Osteocyte (in vitro differentiated cells): ENCODE data around the gene PPM1H. TPM values are rescaled to one million over a fixed set of nuclear protein-coding genes. Genes with fewer than 3 reads are reported as not detected.
"Not testable (repeated sequence)": the region's sequence is repeated elsewhere in the genome, so short reads cannot be mapped to it uniquely, and the experiment has no call there.

Experiments
- DNase-seq: peaks from one replicate; pipeline ENCODE4 v3.0.0; 2021; ENCODE audit warnings: mixed read lengths; ENCODE audit not compliant: unreplicated experiment; ENCODE audit errors: extremely low spot score
- H3K27ac Mint-ChIP-seq: one replicate; pipeline ENCODE4 v1.8.0; 2021; ENCODE audit warnings: mild to moderate bottlenecking, mixed read lengths; ENCODE audit not compliant: unreplicated experiment
- H3K27me3 Mint-ChIP-seq: one replicate; pipeline ENCODE4 v1.8.0; 2021; ENCODE audit warnings: mixed read lengths; ENCODE audit not compliant: unreplicated experiment
- H3K36me3 Mint-ChIP-seq: one replicate; pipeline ENCODE4 v1.8.0; 2021; ENCODE audit warnings: mixed read lengths; ENCODE audit not compliant: unreplicated experiment
- H3K4me1 Mint-ChIP-seq: one replicate; pipeline ENCODE4 v1.8.0; 2021; ENCODE audit warnings: mixed read lengths; ENCODE audit not compliant: unreplicated experiment
- H3K4me3 Mint-ChIP-seq: one replicate; pipeline ENCODE4 v1.8.0; 2021; ENCODE audit warnings: mild to moderate bottlenecking, moderate library complexity, mixed read lengths; ENCODE audit not compliant: unreplicated experiment
- H3K9me3 Mint-ChIP-seq: one replicate; pipeline ENCODE4 v1.8.0; 2021; ENCODE audit warnings: mixed read lengths; ENCODE audit not compliant: unreplicated experiment
- CTCF ChIP-seq: fragments of 200-600 bp; sonication (generic); IDR thresholded peaks from 2 replicates; pipeline ENCODE4 v1.5.0; 2021; ENCODE audit warnings: antibody characterized with exemption, mild to moderate bottlenecking, moderate library complexity
- total RNA-seq: library from RNA; stranded (reverse); gene quantifications from 2 replicates; pipeline ENCODE4 v1.2.1, GENCODE V29; 2021

Gene PPM1H
- total RNA-seq, 1 donor from 2014 or later, result 60.8 TPM

GRCh38 chr12:62737188-62737587 is 197.8 kb downstream of the PPM1H start:
- peak overlapping the region; percentile 23 for H3K27ac Mint-ChIP-seq
- no peak for TF ChIP-seq CTCF

DNA sequence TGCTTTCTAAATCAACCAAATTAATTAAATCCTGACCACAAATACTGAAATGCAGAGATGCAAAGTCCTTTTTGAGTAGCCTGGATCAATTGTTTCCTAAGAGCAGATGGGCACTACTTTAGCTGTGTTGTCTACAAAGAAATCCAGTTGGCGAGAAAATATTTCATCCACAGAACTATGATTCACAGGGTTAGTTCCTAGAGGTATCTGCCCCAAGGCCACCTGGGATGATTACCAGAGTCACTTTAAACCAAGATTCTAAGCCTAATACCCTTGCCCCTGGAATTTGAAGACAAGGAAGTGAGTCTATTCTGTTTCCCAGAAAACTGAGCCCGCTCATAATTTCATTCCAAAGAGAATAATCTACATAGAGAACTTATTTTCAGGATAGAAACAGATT is 198.4 kb downstream of the PPM1H start:
- no peak for DNase-seq
- no peak for TF ChIP-seq CTCF
- Mint-ChIP-seq H3K36me3 (peaks cover 24% of the 10 kb centered on the region), H3K4me3 (no peak overlapping the region), H3K27me3 (no peaks in the 10 kb centered on the region), H3K9me3 (no peaks in the 10 kb centered on the region), H3K4me1 (peaks cover 66% of the 10 kb centered on the region), H3K27ac (no peak overlapping the region)

More at GRCh38 chr12:62737188-62737587, 197.8 kb downstream of the PPM1H start:
- Mint-ChIP-seq H3K36me3 (peaks cover 24% of the 10 kb centered on the region), H3K27me3 (no peaks in the 10 kb centered on the region), H3K4me3 (no peak overlapping the region), H3K9me3 (no peaks in the 10 kb centered on the region), H3K4me1 (peaks cover 60% of the 10 kb centered on the region)
- DNase-seq, result no peak

DNA sequence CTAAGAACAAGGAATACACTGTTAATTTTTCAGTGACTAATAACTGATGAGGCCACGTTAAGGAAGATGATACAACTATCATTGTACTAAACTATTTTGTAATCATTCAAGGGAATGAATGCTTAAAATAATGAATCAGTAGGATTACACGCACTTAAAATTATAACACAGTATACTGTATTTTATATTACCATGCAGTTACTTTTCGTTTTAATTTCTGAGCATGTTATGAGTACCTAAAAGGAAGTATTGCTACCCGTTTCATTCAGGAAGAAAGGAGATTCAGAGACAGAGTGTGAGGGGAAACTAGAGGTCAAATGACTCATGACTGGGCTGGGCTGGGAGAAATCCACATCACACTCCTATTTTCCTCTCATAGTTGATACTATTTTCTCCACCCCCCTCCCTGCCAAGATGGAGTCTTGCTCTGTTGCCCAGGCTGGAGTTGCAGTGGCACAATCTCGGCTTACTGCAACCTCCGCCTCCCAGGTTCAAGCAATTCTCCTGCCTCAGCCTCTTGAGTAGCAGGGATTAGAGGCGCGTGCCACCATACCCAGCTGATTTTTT is 202.0 kb downstream of the PPM1H start:
- DNase-seq, result no peak
- no peak for TF ChIP-seq CTCF
- peaks cover 77% of the 10 kb centered on the region for H3K4me1 Mint-ChIP-seq
- H3K9me3 Mint-ChIP-seq, result no peaks in the 10 kb centered on the region
- H3K27me3 Mint-ChIP-seq, result no peaks in the 10 kb centered on the region
- H3K4me3 Mint-ChIP-seq, result no peak overlapping the region
- peak overlapping the region; percentile 98 for H3K27ac Mint-ChIP-seq
- peaks cover 24% of the 10 kb centered on the region for H3K36me3 Mint-ChIP-seq

DNA sequence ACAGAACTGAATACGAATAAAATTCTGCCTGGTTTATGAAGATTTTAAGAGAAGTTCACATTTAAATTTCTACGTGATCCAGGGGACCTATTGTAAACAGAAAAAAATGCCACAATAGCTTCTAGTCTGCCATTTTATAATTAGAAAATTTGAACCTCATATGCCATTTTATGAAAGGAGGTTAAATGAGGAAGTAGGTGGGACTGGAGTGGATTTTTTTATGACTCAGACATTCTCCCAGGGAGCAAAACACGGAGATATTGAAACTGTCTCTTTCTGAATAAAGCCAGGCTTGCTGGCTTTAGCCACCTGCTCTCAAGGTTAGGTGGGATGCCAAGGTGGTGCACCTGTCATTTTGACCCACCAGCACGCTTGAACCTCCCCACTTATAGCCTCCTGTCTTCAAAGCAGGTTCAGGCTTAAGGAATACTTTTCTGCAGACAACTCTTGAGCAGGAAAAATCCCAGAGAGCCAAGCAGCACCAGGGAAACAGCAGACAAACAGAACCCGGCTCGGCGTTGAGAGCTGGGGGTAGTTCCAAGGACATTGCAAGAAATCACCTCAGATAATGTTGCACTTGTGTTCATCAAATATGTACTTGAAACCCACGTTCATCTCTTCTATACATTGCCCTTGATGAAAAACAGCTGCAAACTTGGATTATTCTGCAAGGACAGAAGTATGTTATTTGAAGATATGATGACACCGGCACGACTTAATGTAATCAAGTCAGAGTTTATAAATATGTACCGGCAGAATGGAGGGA is 203.7 kb downstream of the PPM1H start:
- H3K9me3 Mint-ChIP-seq, result no peaks in the 10 kb centered on the region
- H3K27me3 Mint-ChIP-seq, result no peaks in the 10 kb centered on the region
- no peak for DNase-seq
- peaks cover 70% of the 10 kb centered on the region for H3K4me1 Mint-ChIP-seq
- H3K4me3 Mint-ChIP-seq, result peak overlapping the region; percentile 50
- no peak for TF ChIP-seq CTCF
- H3K27ac Mint-ChIP-seq, result peak overlapping the region; percentile 98
- peaks cover 23% of the 10 kb centered on the region for H3K36me3 Mint-ChIP-seq

DNA sequence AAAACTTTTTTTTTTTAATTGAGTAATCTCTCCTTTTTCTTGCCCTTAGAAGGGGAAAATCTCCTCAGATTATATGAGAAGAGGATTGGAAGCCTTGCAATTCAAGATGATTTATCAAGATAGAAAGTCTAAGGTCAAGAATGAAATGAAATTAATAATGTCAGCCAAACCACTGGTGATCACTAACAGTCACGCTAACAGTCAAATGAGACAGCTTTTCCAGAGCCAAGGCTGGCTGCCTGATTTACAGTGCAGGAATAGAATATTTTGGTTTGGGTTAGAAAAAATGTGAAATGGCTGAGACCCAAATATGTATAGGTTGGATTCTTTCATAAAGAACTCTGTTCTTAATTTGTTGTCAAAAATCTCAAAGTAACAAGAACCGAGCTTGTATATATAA is 204.3 kb downstream of the PPM1H start:
- no peaks in the 10 kb centered on the region for H3K27me3 Mint-ChIP-seq
- TF ChIP-seq CTCF, result no peak
- peak overlapping the region; percentile 98 for H3K27ac Mint-ChIP-seq
- DNase-seq, result no peak
- peaks cover 20% of the 10 kb centered on the region for H3K36me3 Mint-ChIP-seq
- H3K4me3 Mint-ChIP-seq, result no peak overlapping the region
- H3K4me1 Mint-ChIP-seq, result peaks cover 76% of the 10 kb centered on the region
- no peaks in the 10 kb centered on the region for H3K9me3 Mint-ChIP-seq

DNA sequence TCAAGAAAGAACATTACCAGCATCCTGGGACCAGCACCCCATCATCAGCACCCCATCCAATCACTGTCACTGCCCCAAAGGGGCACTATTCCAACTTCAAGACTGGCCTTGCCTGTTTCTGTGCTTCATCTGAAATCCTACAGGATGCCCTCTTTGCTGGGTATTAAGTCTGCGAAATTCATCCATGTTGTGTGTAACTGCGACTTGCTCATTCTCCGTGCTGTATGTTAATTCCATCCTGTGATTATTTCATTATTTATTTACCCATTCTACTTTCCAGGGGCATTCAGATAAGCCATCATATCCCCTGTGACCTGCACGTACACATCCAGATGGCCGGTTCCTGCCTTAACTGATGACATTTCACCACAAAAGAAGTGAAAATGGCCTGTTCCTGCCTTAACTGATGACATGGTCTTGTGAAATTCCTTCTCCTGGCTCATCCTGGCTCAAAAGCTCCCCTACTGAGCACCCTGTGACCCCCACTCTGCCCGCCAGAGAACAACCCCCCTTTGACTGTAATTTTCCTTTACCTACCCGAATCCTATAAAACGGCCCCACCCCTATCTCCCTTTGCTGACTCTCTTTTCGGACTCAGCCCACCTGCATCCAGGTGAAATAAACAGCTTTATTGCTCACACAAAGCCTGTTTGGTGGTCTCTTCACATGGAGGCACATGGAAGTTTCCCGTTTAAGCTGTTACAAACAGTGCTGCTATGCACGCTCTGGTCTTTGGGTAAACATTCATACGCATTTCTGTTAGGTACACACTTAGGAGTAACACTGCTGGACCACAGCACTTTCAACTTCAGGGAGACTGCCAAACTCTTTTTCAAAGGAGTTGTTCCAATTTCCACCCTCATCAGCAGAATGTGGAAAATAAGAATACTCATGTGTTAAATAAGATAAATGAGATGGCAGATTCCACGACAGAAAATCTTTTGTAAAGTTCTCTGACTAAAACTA is 205.1 kb downstream of the PPM1H start:
- Mint-ChIP-seq H3K4me1 (peaks cover 81% of the 10 kb centered on the region), H3K36me3 (peaks cover 16% of the 10 kb centered on the region), H3K27ac (peak overlapping the region; percentile 98)
- H3K27me3 Mint-ChIP-seq, H3K9me3 Mint-ChIP-seq, DNase-seq, H3K4me3 Mint-ChIP-seq: not testable (repeated sequence)
